DMS79 (cell line): Measurements from ENCODE around the gene ERO1B.
"Not testable (repeated sequence)": the region's sequence is repeated elsewhere in the genome, so short reads cannot be mapped to it uniquely, and the experiment has no call there.

Source experiments
- DNase-seq: peaks from one replicate; lab custom pipeline; 2025; lab: John Stamatoyannopoulos, UW

The ERO1B gene

DNA sequence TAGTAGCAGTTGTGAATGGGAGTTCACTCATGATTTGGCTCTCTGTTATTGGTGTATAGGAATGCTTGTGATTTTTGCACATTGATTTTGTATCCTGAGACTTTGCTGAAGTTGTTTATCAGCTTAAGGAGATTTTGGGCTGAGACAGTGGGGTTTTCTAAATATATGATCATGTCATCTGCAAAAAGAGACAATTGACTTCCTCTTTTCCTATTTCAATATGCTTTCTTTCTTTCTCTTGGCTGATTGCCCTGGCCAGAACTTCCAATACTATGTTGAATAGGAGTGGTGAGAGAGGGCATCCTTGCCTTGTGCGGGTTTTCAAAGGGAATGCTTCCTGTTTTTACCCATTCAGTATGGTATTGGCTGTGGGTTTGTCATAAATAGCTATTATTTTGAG is 93.7 kb downstream of the ERO1B start:
- DNase-seq, result not testable (repeated sequence)

- not testable (repeated sequence) for DNase-seq
These were observed 95.3 kb downstream of the ERO1B start for GRCh38 chr1:236186471-236186870.

DNA sequence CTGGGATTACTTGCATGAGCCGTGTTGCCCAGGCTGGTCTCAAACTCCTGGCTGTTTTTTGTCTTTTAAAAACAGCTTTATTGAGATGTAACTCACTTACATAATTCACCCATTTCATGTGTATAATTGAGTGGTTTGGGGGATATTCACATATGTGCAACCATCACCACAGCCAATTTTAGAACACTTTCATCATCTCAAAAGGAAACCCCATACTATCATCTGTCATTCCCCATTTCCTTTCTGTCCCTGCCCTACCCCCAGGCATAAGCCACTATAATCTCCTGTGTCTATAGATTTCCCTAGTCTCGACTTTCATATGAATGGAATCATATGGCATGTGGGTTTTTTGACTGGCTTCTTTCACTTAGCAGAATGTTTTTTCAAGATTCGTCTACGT is 96.1 kb downstream of the ERO1B start:
- no peak for DNase-seq

- no peak for DNase-seq
These were observed 100.7 kb downstream of the ERO1B start for GRCh38 chr1:236181059-236181458.

GRCh38 chr1:236179634-236180033 is 102.1 kb downstream of the ERO1B start:
- no peak for DNase-seq

DNA sequence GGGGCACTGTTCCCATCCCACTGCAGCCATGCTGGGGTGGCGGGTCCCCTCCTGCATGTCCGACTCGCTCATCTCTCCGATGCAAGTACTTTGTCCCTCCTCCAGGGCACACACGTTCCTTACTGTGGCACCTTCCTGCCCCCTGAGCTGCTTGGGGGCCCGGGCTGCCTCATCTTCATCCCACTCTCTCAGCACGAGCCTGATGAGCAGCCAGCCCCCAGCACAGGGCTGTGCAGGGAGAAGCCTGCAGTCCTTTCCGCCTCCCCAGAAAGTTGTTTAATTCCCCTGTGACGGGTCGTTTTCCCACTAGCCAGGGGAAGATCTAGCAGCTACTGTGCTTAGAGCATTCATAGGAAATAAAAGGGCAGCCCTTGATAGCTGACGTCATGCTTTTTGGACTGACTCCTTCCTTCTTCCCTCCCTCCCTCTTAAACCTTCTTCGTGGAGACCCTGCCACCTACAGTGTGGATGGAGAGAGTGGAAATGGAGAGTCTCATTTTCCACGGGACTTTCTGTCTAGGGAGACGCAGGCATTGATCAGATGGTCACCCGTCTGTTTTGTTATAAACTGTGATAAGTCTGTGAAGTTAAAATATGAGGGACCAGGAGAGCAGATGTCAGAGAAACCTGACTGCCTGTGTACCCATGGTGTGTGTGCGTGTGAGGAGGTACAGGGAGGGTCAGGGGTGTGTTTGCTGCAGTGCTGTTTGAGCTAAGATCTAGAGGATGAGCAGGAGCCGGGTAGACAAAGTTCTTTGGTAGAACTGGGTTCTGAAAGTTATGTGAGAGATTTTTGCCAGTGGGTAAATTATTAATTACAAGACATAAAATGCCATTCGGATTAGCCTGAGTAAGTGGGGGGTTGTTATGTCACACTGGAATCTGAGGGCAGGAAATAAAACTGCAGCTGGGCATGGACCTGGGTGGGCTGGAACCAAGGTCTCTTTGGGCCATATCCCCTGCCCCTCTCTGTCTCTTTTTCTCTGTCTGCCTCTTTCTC is 105.1 kb downstream of the ERO1B start:
- DNase-seq, result no peak

DNA sequence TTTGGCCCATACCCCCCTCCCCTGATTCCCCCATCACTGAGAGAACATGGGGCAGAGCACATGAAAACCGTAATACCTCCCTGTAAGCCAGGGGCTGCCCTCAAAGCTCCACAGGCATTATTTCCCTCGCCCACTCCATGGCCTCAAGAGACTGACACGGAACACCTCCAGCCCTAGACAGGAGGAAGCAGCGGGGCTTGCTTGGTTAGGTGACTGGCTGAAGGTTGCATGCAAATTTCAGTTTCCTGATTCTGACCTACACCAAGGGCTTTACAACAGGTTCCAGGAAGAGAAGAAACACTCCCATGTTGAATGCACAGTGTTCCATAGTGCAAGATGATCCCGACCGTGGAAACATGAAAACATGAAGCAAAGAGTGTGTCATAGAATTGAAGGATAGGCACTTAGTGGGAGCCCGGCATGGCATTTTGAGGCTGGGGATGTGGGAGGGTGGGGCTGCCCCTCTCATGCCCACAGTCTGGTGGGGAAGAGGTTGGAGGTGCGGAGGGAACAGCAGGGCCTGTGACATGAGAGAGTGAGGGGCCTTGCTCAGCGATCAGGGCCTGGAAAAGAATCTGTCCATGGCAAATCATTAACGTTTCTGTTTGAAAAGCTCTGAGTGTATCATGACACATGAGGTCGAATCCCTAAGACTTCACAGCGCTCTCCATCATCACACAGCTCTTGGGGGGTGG is 106.0 kb downstream of the ERO1B start:
- no peak for DNase-seq

DNA sequence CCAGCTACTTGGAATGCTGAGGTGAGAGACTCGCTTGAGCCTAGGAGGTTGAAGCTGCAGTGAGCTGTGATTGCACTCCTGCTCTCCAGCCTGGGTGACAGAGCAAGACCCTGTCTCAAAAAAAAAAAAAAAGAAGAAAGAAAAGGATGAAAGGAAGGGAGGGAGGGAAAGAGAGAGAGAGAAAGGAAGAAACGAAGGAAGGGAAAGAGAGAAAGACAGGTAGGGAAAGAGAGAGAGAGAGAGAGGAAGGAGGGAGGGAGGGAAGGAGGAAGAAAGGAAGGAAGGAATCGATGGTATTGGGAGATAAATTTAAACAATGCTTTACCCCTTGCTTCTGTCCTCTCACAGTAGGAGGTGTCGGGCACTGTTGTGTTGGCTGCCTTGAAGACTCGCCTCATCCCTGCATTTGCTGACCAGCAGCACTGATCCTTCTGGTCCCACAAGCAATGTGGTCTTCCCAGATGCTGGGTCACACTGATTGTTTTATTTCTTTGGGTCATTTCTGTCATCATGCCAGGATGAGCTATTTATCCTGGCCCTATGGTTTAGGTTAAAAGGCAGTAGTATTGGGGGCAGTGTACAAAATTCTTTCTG is 108.5 kb downstream of the ERO1B start:
- DNase-seq, result no peak

- DNase-seq, result no peak
These were observed 109.6 kb downstream of the ERO1B start for GRCh38 chr1:236172041-236172579.

DNA sequence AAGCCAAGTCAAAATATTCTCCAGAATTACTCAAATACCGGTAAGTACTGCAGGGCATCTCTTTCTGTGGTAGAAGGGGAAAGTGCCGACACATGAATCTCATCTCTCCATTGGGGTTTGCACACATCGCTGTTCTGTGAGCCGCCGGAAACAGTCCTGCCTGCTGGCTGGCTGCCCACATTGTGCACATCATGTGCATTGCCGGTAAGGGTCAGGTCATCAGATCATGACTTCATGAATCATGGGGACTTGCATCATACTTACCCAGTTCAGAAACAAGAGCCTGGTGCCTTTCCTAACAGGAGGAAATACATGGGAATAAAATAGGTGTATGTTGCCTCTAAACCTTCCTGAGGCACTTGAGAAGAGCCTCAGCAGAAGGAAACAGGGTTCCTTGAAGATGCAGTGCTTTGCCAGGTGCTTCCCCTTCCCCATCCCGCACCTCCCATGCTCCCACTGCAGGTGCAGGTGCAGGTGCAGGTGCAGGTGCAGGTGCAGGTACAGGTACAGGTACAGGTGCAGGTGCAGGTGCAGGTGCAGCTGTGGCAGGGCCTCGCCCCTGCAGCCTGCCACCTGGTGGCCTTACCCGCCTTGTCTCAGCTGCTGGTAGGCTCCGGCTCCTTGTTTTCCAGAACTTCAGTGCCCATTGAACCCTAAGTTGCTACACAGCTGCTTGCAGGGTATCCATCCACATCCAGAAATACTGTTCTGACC is 112.9 kb downstream of the ERO1B start:
- no peak for DNase-seq

DNA sequence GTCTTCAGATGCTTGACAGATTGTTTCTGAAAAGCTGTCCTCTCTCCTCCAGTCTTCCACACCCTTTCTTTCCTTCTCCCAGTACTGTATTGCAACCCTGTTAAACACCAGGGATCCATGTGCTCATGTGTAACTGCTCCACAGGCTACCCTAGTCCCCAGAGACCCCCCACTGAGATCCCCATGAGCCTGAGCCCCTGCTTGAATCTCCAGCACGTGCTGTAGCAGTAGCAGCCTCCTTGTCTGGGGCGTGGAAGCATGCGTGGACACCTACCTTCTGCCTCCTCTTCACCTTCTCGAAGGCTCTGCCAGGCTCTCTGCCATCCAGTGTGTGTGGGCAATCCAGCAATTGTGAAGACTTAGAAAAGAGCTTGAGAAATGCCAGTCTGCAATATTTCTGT is 114.2 kb downstream of the ERO1B start:
- no peak for DNase-seq

DNA sequence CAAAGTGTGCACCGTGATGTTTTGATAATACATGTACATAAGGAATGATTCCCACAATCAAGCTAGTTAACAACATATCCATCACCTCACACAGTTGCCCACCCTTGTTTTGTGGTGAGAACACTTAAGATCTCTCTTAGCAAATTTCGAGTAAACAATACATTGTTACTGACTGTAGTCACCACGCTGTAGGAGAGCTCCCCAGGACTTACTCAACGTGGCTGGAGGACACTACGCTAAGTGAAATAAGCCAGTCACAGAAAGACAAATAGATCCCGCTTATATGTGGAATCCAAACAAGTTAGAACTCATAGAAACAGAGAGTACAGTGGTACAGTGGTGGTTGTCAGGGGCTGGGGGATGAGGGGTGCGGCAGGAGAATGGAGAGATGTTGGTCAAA is 114.6 kb downstream of the ERO1B start:
- no peak for DNase-seq

DNA sequence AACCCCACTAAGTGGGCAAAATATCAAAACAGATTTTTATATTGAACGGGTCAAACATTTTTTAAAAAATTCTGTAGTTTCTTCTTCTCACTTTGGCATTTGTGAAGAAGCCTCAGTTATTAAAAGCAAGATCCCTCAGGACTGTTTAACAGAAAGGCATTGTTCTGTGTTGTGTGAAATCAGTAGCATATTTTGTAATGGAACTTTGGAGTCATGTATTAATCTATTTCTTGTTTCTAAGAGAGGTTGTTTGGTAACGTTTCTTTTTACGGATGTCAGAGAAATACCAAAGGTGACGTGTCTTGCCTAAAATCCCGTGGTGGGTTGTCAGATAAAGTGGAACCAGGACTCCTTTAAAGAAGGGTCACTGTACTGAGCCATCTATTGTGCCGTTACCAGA is 115.7 kb downstream of the ERO1B start:
- no peak for DNase-seq
